Liver (tissue), 9 donors: ENCODE data around the gene SORCS2. TPM values are rescaled to one million over a fixed set of nuclear protein-coding genes. Genes with fewer than 3 reads are reported as not detected.

ENCODE experiments used
- DNase-seq: peaks from one replicate; pipeline ENCODE4 v3.0.0-alpha.2; 2017; ENCODE audit warnings: low spot score
- H3K27ac ChIP-seq, 2 donors: one replicate each; pipeline ENCODE4 v1.7.0; 2013; ENCODE audit warnings: inconsistent platforms in 2 of 2, low read length in 2 of 2, control low read depth in 1 of 2, low read depth in 1 of 2, mild to moderate bottlenecking in 1 of 2
- H3K27me3 ChIP-seq, 4 donors: one replicate each; pipeline versions ENCODE4 v1.6.1 to v1.7.0; 2013; ENCODE audit warnings: low read length in 3 of 4, inconsistent platforms in 1 of 4, mild to moderate bottlenecking in 1 of 4, moderate library complexity in 1 of 4; ENCODE audit not compliant: control insufficient read depth in 4 of 4, insufficient read depth in 4 of 4
- H3K36me3 ChIP-seq, 4 donors: one replicate each; pipeline versions ENCODE4 v1.6.1 to v1.7.0; 2013; ENCODE audit warnings: low read length in 3 of 4, mild to moderate bottlenecking in 3 of 4, low read depth in 1 of 4, moderate library complexity in 1 of 4; ENCODE audit not compliant: control insufficient read depth in 4 of 4, insufficient read depth in 3 of 4
- H3K4me1 ChIP-seq, 4 donors: one replicate each; pipeline versions ENCODE4 v1.6.1 to v1.7.0; 2013; ENCODE audit warnings: low read length in 3 of 4, mild to moderate bottlenecking in 3 of 4, moderate library complexity in 1 of 4; ENCODE audit not compliant: control insufficient read depth in 4 of 4, insufficient read depth in 4 of 4
- H3K4me3 ChIP-seq, 3 donors: one replicate each; pipeline versions ENCODE4 v1.6.1 to v1.7.0; 2013; ENCODE audit warnings: low read length in 3 of 3, control low read depth in 1 of 3, low read depth in 1 of 3, mild to moderate bottlenecking in 1 of 3
- H3K9ac ChIP-seq, 2 donors: one replicate each; pipeline ENCODE4 v1.7.0; 2013; ENCODE audit warnings: low read length in 2 of 2, mild to moderate bottlenecking in 2 of 2, moderate library complexity in 2 of 2, control low read depth in 1 of 2, low read depth in 1 of 2
- H3K9me3 ChIP-seq, 4 donors: one replicate each; pipeline versions ENCODE4 v1.6.1 to v1.7.0; 2013; ENCODE audit warnings: low read length in 3 of 4; ENCODE audit not compliant: control insufficient read depth in 4 of 4
- ATF3 ChIP-seq: IDR thresholded peaks from 2 replicates; pipeline ENCODE4 v1.6.1; 2016; ENCODE audit warnings: antibody characterized with exemption
- CTCF ChIP-seq: fragments of 150-350 bp; IDR thresholded peaks from 2 replicates; pipeline ENCODE4 v1.5.1; 2017; ENCODE audit warnings: improper control_type of control experiment, low read depth, low read length; ENCODE audit not compliant: missing input control
- EGR1 ChIP-seq, 2 donors: IDR thresholded peaks; 2 replicates each; pipeline ENCODE4 v1.6.1; 2016 to 2018; ENCODE audit warnings: antibody characterized with exemption in 2 of 2, low read depth in 2 of 2
- FOXA1 ChIP-seq: IDR thresholded peaks from 2 replicates; pipeline ENCODE4 v1.6.1; 2016; ENCODE audit warnings: antibody characterized with exemption
- FOXA2 ChIP-seq: IDR thresholded peaks from 2 replicates; pipeline ENCODE4 v1.6.1; 2016; ENCODE audit warnings: antibody characterized with exemption
- GABPA ChIP-seq, 2 donors: IDR thresholded peaks in 1 of 2; conservative IDR thresholded peaks in 1 of 2; 2 replicates each; pipeline ENCODE4 v1.6.1; 2016; ENCODE audit warnings: antibody characterized with exemption in 2 of 2, mild to moderate bottlenecking in 1 of 2, moderate library complexity in 1 of 2
- HNF4A ChIP-seq, 2 donors: conservative IDR thresholded peaks; 2 replicates each; pipeline ENCODE4 v1.6.1; 2016; ENCODE audit warnings: antibody characterized with exemption in 2 of 2, mild to moderate bottlenecking in 2 of 2
- HNF4G ChIP-seq: IDR thresholded peaks from 2 replicates; pipeline ENCODE4 v1.6.1; 2016; ENCODE audit warnings: antibody characterized with exemption
- JUND ChIP-seq, 2 donors: IDR thresholded peaks; 2 replicates each; pipeline ENCODE4 v1.6.1; 2016; ENCODE audit warnings: antibody characterized with exemption in 2 of 2
- MAX ChIP-seq: IDR thresholded peaks from 2 replicates; pipeline ENCODE4 v1.6.1; 2016; ENCODE audit warnings: antibody characterized with exemption
- NR2F2 ChIP-seq: IDR thresholded peaks from 2 replicates; pipeline ENCODE4 v1.6.1; 2016; ENCODE audit warnings: antibody characterized with exemption
- RAD21 ChIP-seq, 2 donors: IDR thresholded peaks; 2 replicates each; pipeline ENCODE4 v1.6.1; 2016; ENCODE audit warnings: antibody characterized with exemption in 2 of 2, mild to moderate bottlenecking in 2 of 2
- REST ChIP-seq: IDR thresholded peaks from 2 replicates; pipeline ENCODE4 v1.6.1; 2016; ENCODE audit warnings: antibody characterized with exemption, mild to moderate bottlenecking
- RXRA ChIP-seq, 2 donors: IDR thresholded peaks; 2 replicates each; pipeline ENCODE4 v1.6.1; 2017 to 2018; ENCODE audit warnings: antibody characterized with exemption in 2 of 2, mild to moderate bottlenecking in 1 of 2
- SP1 ChIP-seq: IDR thresholded peaks from 2 replicates; pipeline ENCODE4 v1.6.1; 2018; ENCODE audit warnings: antibody characterized with exemption, mild to moderate bottlenecking
- TAF1 ChIP-seq: conservative IDR thresholded peaks from 2 replicates; pipeline ENCODE4 v1.6.1; 2016; ENCODE audit warnings: antibody characterized with exemption, mild to moderate bottlenecking
- YY1 ChIP-seq: IDR thresholded peaks from 2 replicates; pipeline ENCODE4 v1.6.1; 2016; ENCODE audit warnings: antibody characterized with exemption, mild to moderate bottlenecking
- WGBS: extraction: QIAGEN DNeasy Blood & Tissue Kit; methylation state at CpG from one replicate; pipeline ENCODE4 v1.1.7; 2013; 5-methylcytosine and 5-hydroxymethylcytosine counted together
- polyA plus RNA-seq, 2 donors: library from polyadenylated mRNA; stranded (reverse) in 1 of 2; unstranded in 1 of 2; fragments of 200-250 nt in 1 of 2; fragments of >200 nt in 1 of 2; fragmentation: Nextera tagmentation in 1 of 2; extraction: Ambion mirVana in 1 of 2; gene quantifications; one replicate each; pipeline versions ENCODE4 v1.2.1 to v1.2.3, GENCODE V29; 2013 to 2015
- total RNA-seq, 2 donors: library from RNA; depleted of rRNA; stranded (reverse); fragments of >200 nt; gene quantifications; one replicate each; pipeline ENCODE4 v1.2.3, GENCODE V29; 2014
- donor health status: healthy.
- donor health status: healthy.
- donor health status: healthy.
- donor health status: healthy.
- donor health status: healthy.

Gene SORCS2
- total and polyA plus RNA-seq, 4 donors = 0.10 to 1.4 (median 0.92) TPM

GRCh38 chr4:7610841-7611240 lies 418.5 kb downstream of the SORCS2 start (continued):
- no peak for TF ChIP-seq NR2F2
- no peak for TF ChIP-seq MAX
- no peak for TF ChIP-seq RXRA (IDR thresholded peaks at IDR 0.05)
- no peak for TF ChIP-seq HNF4A (conservative IDR thresholded peaks at IDR 0.05)
- no peak for TF ChIP-seq FOXA2
- TF ChIP-seq HNF4G = no peak

GRCh38 chr4:7612311-7612897 lies 420.1 kb downstream of the SORCS2 start:
- Histone ChIP-seq H3K36me3 (no peaks in the 10 kb centered on the region), H3K4me1 (no peaks in the 10 kb centered on the region), H3K9ac (no peak overlapping the region), H3K27me3 (no peaks in the 10 kb centered on the region), H3K4me3 (no peak overlapping the region), H3K9me3 (no peaks in the 10 kb centered on the region), H3K27ac (no peak overlapping the region)
- 94% methylated on average over 16 of the region's 16 CpGs for WGBS
- DNase-seq = no peak
- TF ChIP-seq SP1 (no peak), TAF1 (no peak), MAX (no peak), EGR1 (IDR thresholded peaks at IDR 0.05; ENCODE audit: low read depth in 2 of 2) (no peak), YY1 (no peak), CTCF (no peak), FOXA1 (no peak), ATF3 (no peak), HNF4G (no peak), RAD21 (IDR thresholded peaks at IDR 0.05) (no peak), JUND (IDR thresholded peaks at IDR 0.05) (no peak), RXRA (IDR thresholded peaks at IDR 0.05) (no peak), GABPA (IDR thresholded peaks at IDR 0.05 in 1 of 2, conservative IDR thresholded peaks at IDR 0.05 in 1 of 2) (no peak), FOXA2 (no peak), REST (no peak)
